Neural crest cell (in vitro differentiated cells): ENCODE results near the gene TGFBR1. TPM values are rescaled to one million over a fixed set of nuclear protein-coding genes. Genes with fewer than 3 reads are reported as not detected.

Source experiments
- DNase-seq: peaks from one replicate; pipeline ENCODE4 v3.0.0; 2021; ENCODE audit warnings: low read depth, mixed read lengths, low spot score
- H3K27ac Mint-ChIP-seq: one replicate; pipeline ENCODE4 v1.8.0; 2021; ENCODE audit warnings: mild to moderate bottlenecking, mixed read lengths; ENCODE audit not compliant: unreplicated experiment
- H3K27me3 Mint-ChIP-seq: 2 replicates; pipeline ENCODE4 v1.8.0; 2021; ENCODE audit warnings: low read depth, mild to moderate bottlenecking, mixed read lengths
- H3K36me3 Mint-ChIP-seq: 2 replicates; pipeline ENCODE4 v1.8.0; 2021; ENCODE audit warnings: low read depth, mild to moderate bottlenecking, mixed read lengths
- H3K4me1 Mint-ChIP-seq: 2 replicates; pipeline ENCODE4 v1.8.0; 2021; ENCODE audit warnings: mixed read lengths
- H3K4me3 Mint-ChIP-seq: one replicate; pipeline ENCODE4 v1.8.0; 2021; ENCODE audit warnings: mild to moderate bottlenecking, mixed read lengths
- H3K9me3 Mint-ChIP-seq: 2 replicates; pipeline ENCODE4 v1.8.0; 2021; ENCODE audit warnings: mixed read lengths
- CTCF ChIP-seq: fragments of 200-600 bp; sonication (generic); conservative IDR thresholded peaks from 2 replicates; pipeline ENCODE4 v1.5.0; 2021; ENCODE audit warnings: antibody characterized with exemption, mild to moderate bottlenecking
- total RNA-seq: library from RNA; stranded (reverse); gene quantifications from 2 replicates; pipeline ENCODE4 v1.2.1, GENCODE V29; 2021

TGFBR1 gene
- total RNA-seq, 1 donor from 2014 or later, result 117 TPM

GRCh38 chr9:99058964-99059921, 45.7 kb upstream of the TGFBR1 start:
- no peak for TF ChIP-seq CTCF
- Mint-ChIP-seq H3K9me3 (no peaks in the 10 kb centered on the region), H3K27ac (no peak overlapping the region), H3K4me3 (no peak overlapping the region), H3K27me3 (peaks cover 40% of the 10 kb centered on the region), H3K4me1 (no peaks in the 10 kb centered on the region), H3K36me3 (peaks cover 2% of the 10 kb centered on the region)
- DNase-seq, result no peak

DNA sequence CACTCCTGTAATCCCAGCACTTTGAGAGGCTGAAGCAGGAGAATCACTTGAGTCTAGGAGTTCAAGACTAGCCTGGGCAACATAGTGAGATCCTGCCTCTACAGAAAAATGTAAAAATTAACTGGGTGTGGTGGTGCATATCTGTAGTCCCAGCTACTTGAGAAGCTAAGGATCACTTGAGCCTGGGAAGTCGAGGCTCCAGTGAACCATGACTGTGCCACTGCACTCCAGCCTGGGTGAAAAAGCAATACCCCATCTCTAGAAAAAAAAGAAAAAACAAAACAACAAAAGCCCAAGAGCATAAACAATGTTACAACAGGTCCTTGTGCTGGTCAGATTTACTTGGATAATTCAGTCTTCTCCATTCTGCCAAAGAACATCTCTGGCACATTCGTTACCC, 44.3 kb upstream of the TGFBR1 start:
- no peaks in the 10 kb centered on the region for H3K9me3 Mint-ChIP-seq
- H3K27ac Mint-ChIP-seq, result no peak overlapping the region
- DNase-seq, result no peak
- no peaks in the 10 kb centered on the region for H3K4me1 Mint-ChIP-seq
- peaks cover 41% of the 10 kb centered on the region for H3K27me3 Mint-ChIP-seq
- H3K36me3 Mint-ChIP-seq, result no peaks in the 10 kb centered on the region
- H3K4me3 Mint-ChIP-seq, result no peak overlapping the region
- no peak for TF ChIP-seq CTCF

DNA sequence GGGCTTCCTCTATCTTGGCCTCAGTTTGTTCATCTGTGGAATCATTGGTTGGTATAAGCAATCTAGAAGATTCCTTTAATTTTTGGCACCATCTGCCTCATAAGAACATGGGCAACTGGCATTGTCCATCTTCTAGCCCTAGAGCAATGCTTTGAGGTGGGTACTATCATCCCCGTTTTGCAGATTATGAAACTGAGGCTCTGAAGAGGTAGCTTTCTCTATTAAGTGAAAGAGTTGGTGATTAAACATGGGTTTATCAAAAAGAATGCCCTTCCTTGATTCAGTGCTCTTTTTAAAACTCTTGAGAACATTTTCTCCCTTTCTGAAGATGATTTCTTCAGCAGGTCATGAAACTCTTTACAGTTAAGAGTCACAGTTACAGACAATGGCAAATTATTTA, 42.4 kb upstream of the TGFBR1 start:
- no peak for DNase-seq
- Mint-ChIP-seq H3K27ac (no peak overlapping the region), H3K9me3 (no peaks in the 10 kb centered on the region), H3K27me3 (peaks cover 38% of the 10 kb centered on the region), H3K36me3 (no peaks in the 10 kb centered on the region), H3K4me1 (peaks cover 6% of the 10 kb centered on the region), H3K4me3 (no peak overlapping the region)
- no peak for TF ChIP-seq CTCF

DNA sequence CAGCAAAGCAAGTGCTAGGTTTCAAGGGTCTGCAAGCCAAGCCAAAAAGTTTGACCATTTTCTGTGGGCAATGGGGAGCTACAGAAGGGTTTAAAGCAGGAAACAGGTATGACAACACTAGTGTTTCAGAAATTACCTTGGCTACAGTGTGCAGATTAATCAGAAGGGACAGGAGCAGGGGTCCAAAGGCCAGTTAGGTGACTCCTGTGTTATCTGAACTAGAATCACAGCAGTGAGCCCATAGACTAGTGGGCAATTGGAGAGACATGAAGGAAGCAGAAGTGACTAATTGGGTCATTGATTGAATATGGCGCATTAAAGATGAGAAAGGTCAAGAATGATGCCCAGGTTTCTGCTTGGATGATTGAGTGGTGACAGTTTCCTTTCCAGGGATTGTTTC, 41.4 kb upstream of the TGFBR1 start:
- H3K4me1 Mint-ChIP-seq, result peaks cover 6% of the 10 kb centered on the region
- H3K27ac Mint-ChIP-seq, result no peak overlapping the region
- H3K36me3 Mint-ChIP-seq, result no peaks in the 10 kb centered on the region
- H3K9me3 Mint-ChIP-seq, result no peaks in the 10 kb centered on the region
- TF ChIP-seq CTCF, result no peak
- H3K4me3 Mint-ChIP-seq, result no peak overlapping the region
- peaks cover 32% of the 10 kb centered on the region for H3K27me3 Mint-ChIP-seq
- no peak for DNase-seq

DNA sequence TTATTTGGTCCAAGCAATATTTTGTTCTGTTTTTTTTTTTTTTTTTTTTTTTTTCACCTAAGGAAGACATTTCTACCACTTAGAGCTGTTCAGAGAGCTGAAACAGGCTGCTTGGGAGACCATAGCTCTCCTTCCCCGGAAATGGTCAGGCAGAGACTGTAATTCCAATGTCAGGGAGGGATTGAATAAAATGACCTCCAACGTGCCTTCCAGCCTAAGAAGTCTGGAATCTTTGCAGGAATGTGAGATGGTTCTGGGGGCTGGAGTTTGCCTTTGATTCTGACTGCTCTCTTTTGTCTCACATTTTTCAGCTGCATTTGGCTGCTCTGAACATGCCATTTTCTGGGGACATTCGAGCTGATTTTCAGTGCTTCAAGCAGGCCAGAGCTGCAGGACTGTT, 38.3 kb upstream of the TGFBR1 start:
- H3K27ac Mint-ChIP-seq, result no peak overlapping the region

More for the DNA sequence above, 38.3 kb upstream of the TGFBR1 start:
- H3K27me3 Mint-ChIP-seq, result peaks cover 21% of the 10 kb centered on the region
- H3K9me3 Mint-ChIP-seq, result no peaks in the 10 kb centered on the region
- TF ChIP-seq CTCF, result no peak
- peaks cover 6% of the 10 kb centered on the region for H3K4me1 Mint-ChIP-seq
- DNase-seq, result no peak
- no peaks in the 10 kb centered on the region for H3K36me3 Mint-ChIP-seq
- no peak overlapping the region for H3K4me3 Mint-ChIP-seq
